ENCODE measurements around the gene DIAPH2.

Gene DIAPH2

DNA sequence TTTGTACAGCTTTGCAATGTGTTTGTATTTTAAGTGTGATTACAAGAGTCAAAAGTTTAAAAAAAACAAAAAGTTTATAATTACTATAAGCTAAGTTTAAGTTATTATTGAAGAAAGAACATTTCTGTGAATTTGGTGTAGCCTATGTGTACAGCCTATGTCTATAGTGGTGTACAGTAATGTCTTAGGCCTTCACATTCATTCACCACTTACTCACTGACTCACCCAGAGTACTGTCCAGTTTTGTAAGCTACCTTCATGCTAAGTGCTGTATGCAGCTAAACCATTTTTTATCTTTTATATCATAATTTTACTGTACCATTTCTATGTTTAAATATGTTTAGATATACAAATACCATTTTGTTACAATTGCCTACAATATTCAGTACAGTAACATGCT, 381.3 kb downstream of the DIAPH2 start:
- DNase-seq: no peak

DNA sequence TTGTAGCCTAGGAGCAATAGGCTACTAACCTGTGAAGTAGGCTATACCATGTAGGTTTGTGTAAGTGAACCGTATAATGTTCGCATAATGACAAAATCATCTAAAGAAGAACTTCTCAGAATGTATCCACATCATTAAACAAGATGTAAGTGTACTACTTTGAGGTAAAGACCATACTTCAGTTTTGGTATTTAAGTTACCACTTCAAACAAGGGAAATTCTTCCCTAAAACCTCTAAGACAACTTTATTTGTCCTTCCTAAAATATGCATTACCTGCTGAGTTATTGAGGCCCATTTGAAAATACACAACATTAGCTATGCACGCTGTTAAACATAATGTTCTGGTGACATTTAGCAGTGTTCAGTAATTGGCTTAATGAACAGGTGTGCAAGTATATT, 381.7 kb downstream of the DIAPH2 start:
- no peak for DNase-seq

DNA sequence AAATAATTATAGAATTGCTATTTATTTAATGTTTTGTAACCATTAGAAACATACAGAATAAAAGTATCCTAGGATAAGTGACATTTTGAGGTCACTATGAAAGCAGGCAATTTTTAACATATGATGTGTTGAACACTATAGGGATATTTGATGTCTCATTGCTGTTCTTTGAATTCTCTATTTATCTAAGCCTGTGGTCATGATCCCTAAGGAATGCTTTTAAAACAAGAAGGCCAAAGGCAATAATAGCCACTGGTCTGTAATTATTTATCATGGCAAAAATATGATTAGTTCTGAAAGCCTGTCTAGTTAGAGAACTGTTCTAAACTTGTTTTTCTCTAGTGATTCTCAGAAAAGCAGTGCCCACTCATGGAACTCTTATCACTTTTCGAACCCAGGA, 385.7 kb downstream of the DIAPH2 start:
- DNase-seq: no peak

DNA sequence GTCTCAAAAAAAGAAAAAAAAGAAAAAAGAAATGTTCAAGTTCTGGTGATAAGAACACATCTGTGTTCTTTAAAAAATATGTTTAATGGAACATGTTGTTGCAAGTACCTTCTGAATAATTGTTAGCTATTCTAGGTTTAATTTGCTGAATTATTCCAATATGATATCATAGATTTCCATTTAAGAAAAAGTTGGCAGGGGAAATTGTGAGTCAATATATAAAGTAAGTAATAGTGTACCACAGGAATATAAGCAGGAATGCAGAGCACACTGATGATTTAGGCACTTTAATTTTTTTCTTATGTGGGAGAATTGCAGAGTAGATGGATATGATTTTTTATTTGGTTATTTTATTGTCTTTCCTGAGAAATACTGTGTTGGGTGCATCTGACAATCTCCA, 389.8 kb downstream of the DIAPH2 start:
- no peak for DNase-seq

DNA sequence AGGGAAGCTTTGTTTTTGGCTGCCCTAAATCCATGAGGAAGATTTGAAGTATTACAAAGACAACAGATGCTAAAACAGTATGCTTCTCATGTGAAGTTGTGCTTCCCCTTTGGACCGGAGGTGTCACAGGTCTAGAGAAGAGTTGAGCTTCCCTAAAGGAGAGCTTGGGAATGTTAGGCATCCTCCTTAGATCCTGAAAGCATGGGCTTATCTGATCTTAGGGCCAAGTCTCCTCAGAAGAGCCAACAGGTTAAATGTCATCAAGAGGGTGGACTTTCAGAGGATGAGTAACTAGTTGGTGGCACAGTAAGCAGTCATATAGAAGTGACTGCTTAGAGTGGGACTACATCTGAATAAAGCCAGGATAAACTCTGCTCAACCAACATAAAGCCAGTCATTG, 404.5 kb downstream of the DIAPH2 start:
- no peak for DNase-seq

DNA sequence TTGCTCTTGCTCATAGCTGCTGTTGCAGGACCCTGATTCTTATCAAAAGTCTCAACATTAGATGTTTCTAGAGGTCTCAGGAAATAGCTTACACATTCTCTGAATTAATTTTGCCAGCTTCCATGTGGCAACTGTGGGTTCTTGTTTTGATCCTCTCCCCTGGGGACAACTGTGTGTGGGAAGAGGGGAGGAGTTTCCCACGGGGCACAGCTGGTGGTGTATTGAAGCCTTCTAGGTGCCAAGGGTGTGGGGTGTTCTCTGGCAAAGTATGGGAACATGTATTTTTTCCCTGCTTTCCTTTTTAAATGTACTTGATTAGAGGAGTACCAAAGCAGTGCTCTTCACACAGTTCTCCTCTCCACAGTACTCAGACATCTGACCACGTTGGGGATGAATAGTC, 411.7 kb downstream of the DIAPH2 start:
- no peak for DNase-seq

DNA sequence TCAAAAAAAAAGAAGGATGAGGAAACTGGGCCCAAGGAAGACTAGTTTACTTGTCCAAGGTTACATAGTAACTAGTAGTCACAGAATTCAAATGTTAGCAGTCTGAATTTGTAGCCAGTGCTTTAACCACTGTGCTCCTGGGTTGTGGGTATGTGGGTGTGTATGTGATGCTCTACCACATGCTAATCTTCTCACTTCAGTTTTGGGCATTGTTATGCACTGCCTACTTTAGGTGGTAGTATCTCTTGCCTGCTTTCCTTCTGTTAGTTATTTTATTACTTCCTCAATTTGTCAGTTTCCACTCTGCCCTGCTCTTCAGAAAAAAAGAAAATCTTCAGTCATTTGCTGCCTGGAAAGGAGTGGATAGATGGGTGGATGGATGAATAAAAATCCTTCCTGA, 418.3 kb downstream of the DIAPH2 start:
- DNase-seq: no peak

DNA sequence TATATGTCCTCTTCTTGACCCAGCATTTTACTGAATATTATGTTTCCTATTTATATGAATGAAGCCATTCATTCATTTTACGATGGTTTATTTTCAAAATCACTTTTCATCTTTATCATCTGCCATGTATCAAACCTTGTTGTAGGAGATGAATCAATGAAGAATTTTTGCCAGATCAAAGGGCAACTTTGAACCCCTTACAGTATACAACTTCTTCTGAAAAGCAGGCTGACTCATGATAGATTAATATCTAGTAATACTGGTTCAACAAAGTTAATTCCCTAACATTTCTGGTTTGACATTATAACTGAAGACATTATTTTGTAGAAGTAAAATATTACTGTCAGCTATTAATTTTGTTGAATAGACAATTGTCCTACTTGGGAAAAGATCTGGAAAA, 425.1 kb downstream of the DIAPH2 start:
- no peak for DNase-seq

DNA sequence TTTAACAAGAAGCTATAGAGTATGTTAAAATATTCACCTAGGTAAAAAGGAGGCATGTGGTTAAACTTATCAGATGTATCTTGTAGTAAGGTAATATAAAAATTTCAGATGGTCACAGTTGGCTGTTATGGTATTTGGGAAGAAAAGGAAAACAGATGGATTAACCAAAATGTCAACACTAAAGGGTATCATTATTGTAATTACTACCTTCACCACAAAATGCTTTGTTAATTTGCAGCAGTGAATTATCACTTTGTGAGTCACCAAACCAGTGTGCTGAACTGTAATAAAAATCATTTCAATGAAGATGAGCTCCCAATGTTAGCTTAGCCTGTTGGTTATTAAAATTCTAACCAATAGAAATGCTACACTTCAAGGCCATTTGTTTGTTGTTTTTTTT, 432.9 kb downstream of the DIAPH2 start:
- no peak for DNase-seq

DNA sequence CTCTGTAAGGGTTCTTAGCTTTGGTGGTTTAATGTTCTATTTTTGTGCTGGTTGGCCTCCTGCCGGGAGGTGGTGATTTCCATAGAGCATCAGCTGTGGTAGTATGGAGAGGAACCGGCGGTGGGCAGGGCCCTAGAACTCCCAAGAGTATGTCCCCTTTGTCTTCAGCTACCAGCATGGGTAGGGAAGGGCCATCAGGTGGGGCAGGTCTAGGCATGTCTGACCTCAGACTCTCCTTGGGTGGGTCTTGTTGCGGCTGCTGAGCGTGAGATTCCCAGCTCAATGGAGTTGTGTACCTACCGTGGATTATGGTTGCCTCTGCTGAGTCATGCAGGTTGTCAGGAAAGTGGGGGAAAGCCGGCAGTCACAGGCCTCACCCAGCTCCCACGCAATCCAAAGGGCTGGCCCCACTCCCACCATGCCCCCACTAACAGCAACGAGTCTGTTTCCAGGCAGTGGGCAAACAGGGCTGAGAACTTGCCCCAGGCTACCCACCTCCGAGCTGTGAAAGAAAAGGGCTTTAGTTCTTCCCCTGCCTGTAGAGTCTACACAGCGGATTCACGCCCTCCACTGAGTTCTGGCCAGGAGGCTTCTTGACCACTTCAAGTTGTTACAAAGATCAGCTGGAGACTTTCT, 434.9 kb downstream of the DIAPH2 start:
- no peak for DNase-seq

DNA sequence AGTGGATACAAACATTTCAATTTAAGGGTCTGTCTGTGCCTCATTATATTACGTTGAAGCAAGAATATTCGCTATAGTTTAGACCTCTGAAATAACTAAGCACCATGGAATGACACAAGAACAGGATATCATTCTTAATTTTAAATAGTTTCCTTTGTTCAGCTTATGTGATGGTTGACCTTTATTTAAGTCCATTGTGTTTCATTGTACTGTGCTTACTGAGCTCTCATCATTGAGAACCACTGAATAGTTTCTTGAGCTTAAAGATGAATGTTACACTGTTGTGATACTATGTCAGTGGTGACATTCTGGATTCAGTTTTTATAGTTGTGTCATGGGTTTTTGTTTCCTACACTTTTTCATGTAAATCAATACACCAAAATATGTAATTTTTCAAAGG, 438.4 kb downstream of the DIAPH2 start:
- DNase-seq: no peak

DNA sequence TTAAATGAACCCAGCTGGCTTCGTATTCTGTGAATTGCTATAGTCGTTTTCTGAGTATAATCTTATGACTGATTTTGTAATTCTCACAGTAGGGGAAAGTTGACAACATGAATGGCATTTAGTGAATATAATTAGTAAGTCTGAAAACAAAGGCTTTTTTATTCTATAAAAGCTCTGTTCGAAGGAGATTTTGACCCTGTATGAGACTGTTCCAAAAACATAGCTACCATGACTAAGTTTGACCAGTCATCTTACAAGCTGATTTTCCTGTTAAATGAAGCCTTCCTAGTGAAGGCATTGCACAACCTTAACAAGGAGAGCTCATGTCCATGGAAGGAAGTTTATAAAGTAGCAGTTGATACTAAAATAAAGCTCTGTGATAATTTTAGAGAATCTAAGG, 441.4 kb downstream of the DIAPH2 start:
- DNase-seq: no peak

DNA sequence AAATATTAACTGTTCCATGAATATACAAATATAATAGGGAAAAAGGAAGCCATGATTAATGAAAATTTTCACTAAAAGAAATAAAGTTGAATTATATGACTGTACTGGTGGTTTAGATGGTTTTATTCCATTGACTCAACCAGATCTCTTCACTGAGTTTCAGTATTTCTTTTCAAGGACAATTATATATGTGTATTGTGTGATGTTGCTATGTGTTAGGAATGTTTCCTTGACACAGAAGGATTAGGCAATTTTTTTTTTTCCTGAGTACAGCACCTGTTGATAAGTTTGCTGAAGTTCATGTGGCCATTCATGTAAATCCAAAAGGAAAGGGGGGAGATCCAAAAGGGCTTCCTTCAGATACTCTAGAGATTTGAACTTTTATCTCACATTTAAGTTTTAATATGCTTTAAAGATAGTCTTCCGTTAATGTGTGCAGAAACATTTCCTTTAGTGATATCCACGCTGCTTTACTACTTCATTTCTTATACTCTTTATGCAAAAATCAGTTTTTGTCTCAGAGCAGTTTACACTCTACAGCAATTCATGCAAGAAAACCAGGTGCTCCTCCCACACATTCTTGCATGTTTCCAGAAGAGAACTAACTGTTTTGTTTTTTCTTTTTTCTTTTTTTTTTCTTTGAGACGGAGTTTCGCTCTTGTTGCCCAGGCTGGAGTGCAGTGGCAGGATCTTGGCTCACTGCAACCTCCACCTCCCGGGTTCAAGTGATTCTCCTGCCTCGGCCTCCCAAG, 448.2 kb downstream of the DIAPH2 start:
- no peak for DNase-seq

DNA sequence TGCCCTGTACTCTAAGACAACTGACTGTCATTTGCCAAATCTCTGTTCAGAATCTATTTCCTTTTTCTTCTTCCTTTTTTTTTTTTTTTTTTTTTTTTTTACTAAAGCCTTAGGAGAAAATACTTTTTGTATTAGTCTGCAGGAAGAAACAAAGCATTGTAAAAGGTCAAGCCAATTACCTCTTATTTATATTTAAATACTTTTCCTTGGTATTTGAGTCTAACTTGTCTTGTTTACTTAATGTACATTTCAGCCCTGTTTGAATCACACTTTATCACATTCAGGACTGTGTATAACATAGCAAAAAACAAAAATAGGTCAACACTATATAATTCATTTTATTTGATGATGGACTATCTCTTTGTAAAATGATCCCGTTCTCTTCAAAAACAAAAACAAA, 461.3 kb downstream of the DIAPH2 start:
- DNase-seq: no peak

DNA sequence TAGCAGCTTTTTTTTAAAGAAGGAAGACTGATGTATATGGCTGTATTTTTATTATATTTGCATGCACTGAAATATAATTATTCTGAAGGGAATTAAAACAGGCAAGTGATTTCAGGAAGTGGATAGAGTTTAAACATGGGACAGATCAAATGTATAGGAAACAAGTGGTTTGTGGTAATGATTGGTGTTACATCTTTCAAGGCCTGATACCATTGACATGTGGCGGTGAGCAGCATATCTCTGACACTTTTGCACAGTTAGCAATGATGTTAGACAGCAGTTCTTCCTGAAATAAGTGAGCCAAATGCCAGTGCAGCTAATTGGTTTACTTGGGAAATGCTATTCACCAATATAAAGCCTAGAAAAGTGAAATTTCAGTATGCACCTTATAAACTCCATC, 471.2 kb downstream of the DIAPH2 start:
- no peak for DNase-seq

DNA sequence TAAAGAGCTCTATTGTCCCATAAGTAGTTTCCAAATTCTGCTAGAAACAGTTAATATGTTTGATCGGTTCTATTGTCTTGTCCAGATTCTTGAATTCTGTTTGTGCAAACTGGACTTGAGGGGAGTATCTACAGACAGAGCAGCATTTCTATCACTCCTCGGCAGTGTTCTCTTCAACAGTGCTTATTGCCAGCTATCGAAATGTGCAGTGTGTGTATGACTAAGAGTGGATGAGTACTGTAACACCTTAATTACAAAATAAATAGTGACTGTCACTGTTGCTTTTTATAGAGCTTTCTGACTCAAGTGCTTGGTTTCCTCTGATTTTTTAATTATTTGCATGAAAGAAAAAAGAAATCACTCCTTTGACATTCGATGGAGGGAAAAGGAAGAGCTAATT, 473.6 kb downstream of the DIAPH2 start:
- no peak for DNase-seq

DNA sequence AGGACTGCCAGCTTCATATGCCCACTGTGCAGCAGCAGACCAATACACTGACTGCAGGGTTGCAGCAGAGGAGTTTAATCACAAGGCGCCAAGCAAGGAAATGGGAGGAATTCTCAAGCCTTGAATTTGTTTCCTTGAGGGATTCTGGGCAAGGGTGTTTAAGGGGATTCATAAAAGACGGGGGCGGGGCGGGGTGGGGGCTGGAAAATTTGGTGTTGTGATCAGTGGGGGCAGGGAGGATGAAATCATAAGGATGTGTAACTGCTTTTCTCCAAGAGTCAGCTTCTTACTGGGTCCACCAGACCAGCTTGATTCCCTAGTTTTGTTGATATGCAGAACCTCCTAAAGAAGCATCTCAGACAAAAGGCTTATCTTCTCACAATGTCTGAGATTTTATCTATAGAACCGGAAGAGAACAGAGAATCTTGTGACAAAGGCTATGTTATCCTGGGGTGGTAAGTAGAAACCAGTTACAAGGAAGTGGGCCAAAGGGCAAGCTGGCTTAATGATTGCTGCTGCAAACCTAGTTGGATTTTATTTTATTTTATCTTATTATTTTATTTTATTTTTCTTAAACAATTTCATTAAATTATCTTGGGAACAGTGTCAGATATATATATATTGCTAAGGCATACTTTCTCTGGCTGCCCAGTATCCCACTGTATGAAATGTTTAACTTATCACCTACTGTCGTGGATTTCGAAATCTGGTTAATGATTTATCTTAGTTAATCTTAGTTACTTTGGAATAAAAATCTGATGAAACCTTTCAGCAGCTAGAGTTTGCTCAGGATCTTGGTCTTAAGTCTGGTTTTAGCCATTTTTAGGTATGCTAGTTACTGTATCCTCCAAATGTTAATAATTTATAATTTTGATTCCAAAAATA, 475.5 kb downstream of the DIAPH2 start:
- no peak for DNase-seq

DNA sequence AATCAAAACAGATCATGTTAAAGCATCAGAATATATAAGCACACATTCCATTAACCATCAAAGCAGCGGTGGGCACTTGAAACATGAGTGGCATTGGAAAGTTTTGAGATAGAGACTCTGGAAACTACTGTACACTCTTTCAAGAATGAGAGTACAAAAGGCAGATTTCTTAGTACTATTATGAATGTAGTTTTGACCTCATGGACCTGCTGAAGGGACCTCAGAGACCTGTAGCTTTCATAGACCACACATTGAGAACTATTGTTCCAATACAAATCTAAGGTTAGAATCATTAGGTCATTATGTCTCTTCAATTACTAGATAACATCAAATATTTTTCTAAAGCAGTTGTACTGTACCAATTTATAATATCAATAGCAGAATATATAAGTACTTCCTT, 482.7 kb downstream of the DIAPH2 start:
- no peak for DNase-seq

DNA sequence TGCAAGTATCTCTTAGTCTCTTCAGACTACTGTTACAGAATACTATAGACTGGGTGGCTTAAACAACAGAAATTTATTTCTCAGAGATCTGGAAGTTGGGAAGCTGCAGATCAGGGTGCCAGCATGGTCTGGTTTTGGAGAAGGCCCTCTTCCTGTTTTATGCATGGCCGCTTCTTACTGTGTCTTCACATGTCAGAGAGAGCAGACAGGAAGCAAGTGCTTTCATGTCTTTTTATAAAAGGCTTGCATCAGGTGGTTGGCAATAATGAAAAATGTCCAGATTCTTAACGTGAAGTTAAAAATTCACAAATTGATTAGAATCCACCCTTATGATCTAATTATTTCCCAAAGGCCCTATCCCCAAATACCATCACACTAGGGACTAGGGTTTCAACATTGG, 484.0 kb downstream of the DIAPH2 start:
- no peak for DNase-seq

DNA sequence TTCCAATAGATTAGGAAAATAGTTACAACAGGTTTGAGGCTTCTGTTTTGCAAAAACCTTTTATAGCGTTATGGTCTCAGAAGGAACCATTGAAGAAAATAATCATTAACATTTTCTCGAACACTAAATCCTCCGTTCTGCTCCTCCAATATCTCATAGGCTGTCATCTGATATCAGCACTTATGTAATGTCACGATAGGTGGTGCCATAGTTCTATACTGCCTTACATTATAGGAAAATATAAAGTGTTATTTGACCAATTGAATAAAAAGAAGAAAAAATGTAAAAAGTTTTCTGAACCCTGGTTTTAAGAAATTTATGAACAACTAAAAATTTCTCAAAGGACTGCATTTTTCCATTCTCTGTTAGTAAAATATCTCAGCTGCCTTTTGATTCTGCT, 490.5 kb downstream of the DIAPH2 start:
- no peak for DNase-seq

DNA sequence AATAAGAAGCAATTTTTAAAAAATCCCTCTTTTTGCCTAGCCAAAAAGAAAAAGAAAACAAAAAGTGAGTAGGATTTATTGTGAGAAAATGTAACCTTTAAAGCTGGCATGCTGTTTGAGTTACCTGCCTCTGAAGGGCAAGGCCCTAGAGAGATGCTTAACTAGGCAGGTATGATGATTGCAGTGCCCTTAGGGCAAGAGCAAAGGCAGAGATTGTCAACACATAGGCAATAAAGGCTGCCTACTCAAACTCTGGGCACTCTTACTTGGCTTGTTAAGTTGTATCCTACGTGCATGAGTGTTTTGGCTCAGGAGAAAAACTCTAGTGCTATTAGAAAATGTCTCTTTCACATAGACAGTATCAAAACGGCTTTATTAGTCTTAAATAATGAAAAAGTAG, 505.0 kb downstream of the DIAPH2 start:
- DNase-seq: no peak

DNA sequence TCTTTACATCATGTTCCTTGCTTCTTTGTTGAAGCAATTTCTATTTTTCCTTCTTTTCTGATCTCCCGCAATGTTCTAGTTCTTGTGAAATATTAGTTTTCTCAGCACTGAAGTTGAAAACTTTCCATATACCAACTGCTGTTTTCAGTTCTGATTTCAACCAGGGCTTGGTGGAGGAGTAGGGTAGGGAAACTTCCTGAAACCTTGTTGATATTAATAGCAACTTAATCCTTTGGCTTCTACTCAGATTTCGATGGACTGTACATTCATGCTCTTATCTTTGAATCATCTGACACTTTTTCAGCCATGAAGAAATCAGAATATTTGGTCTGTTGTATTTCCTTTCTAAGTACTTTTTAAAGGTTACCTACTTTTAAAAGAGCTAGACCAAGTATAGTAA, 514.9 kb downstream of the DIAPH2 start:
- no peak for DNase-seq

DNA sequence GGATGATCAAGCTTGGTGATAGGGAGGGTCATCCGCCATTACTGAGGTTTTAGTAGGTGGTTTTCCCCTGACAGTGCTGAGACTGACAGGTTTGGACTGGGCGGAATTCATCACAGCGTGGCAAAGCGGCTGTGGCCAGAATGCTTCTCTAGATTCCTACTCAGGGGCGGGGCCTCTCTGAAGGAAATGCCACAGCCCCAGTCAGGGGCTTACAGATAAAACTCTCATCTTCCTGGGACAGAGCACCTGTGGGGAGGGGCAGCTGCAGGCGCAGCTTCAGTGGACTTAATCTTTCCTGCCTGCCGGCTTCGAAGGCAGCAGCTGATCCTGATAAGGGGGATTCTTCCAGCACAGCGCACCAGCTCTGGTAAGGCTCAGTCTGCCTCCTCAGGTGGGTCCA, 515.8 kb downstream of the DIAPH2 start:
- DNase-seq: no peak

DNA sequence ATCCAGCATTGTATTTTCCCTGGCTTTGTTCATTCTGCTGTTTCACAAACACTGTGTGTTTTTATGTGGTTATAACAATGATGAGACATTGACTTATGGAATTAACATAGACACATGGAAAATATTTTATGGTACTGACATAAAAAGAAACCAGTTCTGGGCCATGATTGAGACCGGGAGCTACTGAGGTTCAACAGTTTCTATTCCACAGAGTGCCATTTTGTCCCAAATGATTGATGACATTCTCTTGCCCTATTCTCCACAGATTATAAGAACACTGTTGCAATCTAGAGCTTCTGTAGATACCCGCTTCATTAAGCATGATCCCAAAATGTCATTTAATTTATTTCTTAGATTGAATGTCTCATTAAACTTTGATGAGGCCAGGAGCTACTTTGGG, 525.9 kb downstream of the DIAPH2 start:
- DNase-seq: no peak
